ENCODE results near the gene UACA.

The UACA gene

DNA sequence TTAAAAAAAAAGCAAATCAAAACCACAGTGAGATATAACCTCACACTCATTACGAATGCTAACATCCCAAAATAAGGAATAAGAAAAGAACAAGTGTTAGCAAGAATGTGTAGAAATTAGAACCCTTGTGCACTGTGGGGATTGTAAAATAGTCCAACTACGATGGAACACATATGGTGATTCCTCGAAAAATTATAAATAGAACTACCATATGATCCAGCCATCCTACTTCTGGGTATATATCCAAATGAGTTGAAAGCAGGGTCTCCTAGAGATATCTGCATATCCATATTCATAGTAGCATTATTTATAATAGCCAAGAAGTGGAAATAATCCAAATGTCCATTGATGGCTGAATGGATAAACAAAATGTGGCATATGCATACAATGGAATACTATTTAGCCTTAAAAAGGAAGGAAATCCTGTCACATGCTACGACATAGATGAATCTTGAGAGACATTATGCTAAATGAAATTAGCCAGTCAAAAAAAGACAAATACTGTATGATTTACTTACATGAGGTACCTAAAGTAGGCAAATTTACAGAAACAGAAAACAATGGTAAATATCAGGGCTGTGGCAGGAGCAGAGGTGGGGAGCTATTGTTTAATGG lies 55.6 kb downstream of the UACA start:
- TF ChIP-seq POLR2AphosphoS5 (IDR thresholded peaks at IDR 0.05; ENCODE audit: low read depth): no peak
- TF ChIP-seq, protein P1, sequence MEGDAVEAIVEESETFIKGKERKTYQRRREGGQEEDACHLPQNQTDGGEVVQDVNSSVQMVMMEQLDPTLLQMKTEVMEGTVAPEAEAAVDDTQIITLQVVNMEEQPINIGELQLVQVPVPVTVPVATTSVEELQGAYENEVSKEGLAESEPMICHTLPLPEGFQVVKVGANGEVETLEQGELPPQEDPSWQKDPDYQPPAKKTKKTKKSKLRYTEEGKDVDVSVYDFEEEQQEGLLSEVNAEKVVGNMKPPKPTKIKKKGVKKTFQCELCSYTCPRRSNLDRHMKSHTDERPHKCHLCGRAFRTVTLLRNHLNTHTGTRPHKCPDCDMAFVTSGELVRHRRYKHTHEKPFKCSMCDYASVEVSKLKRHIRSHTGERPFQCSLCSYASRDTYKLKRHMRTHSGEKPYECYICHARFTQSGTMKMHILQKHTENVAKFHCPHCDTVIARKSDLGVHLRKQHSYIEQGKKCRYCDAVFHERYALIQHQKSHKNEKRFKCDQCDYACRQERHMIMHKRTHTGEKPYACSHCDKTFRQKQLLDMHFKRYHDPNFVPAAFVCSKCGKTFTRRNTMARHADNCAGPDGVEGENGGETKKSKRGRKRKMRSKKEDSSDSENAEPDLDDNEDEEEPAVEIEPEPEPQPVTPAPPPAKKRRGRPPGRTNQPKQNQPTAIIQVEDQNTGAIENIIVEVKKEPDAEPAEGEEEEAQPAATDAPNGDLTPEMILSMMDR (IDR thresholded peaks at IDR 0.05; ENCODE audit: insufficient read depth, low read length): no peak
- TF ChIP-seq, protein P2, sequence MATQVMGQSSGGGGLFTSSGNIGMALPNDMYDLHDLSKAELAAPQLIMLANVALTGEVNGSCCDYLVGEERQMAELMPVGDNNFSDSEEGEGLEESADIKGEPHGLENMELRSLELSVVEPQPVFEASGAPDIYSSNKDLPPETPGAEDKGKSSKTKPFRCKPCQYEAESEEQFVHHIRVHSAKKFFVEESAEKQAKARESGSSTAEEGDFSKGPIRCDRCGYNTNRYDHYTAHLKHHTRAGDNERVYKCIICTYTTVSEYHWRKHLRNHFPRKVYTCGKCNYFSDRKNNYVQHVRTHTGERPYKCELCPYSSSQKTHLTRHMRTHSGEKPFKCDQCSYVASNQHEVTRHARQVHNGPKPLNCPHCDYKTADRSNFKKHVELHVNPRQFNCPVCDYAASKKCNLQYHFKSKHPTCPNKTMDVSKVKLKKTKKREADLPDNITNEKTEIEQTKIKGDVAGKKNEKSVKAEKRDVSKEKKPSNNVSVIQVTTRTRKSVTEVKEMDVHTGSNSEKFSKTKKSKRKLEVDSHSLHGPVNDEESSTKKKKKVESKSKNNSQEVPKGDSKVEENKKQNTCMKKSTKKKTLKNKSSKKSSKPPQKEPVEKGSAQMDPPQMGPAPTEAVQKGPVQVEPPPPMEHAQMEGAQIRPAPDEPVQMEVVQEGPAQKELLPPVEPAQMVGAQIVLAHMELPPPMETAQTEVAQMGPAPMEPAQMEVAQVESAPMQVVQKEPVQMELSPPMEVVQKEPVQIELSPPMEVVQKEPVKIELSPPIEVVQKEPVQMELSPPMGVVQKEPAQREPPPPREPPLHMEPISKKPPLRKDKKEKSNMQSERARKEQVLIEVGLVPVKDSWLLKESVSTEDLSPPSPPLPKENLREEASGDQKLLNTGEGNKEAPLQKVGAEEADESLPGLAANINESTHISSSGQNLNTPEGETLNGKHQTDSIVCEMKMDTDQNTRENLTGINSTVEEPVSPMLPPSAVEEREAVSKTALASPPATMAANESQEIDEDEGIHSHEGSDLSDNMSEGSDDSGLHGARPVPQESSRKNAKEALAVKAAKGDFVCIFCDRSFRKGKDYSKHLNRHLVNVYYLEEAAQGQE (IDR thresholded peaks at IDR 0.05; ENCODE audit: insufficient replicate concordance, low read depth): no peak
- TF ChIP-seq SPI1 (IDR thresholded peaks at IDR 0.05; ENCODE audit: borderline replicate concordance, low read depth): no peak
- TF ChIP-seq GABPA (IDR thresholded peaks at IDR 0.05; ENCODE audit: low read depth): no peak
- Histone ChIP-seq H3K4me3 (replicated peaks; ENCODE audit: insufficient read depth, low read length) (no peak overlapping the region), H3K27me3 (ENCODE audit: insufficient read depth, poor library complexity, severe bottlenecking) (no peaks in the 10 kb centered on the region), H3K27ac (replicated peaks) (no peak overlapping the region)
- no peak for DNase-seq (ENCODE audit: low read depth in 1 of 2, low spot score in 1 of 2)

DNA sequence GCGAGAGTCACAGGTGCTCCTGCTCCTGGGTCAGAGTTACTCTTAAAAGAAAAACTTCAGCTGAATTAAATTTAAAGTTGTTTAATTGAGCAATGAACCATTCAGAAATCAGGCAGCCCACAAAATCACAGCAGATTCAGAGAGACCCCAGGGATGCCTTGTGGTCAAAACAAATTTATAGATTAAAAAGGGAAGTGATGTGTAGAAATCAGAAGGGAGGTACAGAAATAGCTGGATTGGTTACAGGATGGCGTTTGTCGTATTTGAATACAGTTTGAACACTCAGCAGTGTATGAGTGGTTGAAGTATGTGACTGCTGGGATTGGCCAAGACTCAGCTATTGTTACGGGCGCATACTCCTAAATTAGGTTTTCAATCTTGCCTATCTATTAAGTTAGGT lies 58.6 kb downstream of the UACA start:
- DNase-seq (ENCODE audit: low read depth in 1 of 2, low spot score in 1 of 2): no peak
- Histone ChIP-seq H3K4me3 (replicated peaks; ENCODE audit: insufficient read depth, low read length) (no peak overlapping the region), H3K27ac (replicated peaks) (no peak overlapping the region), H3K27me3 (ENCODE audit: insufficient read depth, poor library complexity, severe bottlenecking) (no peaks in the 10 kb centered on the region)
- TF ChIP-seq POLR2AphosphoS5 (IDR thresholded peaks at IDR 0.05; ENCODE audit: low read depth) (no peak), SPI1 (IDR thresholded peaks at IDR 0.05; ENCODE audit: borderline replicate concordance, low read depth) (peak; percentile 41)
- TF ChIP-seq, protein P1 (IDR thresholded peaks at IDR 0.05; ENCODE audit: insufficient read depth, low read length): no peak
- TF ChIP-seq, protein P2 (IDR thresholded peaks at IDR 0.05; ENCODE audit: insufficient replicate concordance, low read depth): no peak

DNA sequence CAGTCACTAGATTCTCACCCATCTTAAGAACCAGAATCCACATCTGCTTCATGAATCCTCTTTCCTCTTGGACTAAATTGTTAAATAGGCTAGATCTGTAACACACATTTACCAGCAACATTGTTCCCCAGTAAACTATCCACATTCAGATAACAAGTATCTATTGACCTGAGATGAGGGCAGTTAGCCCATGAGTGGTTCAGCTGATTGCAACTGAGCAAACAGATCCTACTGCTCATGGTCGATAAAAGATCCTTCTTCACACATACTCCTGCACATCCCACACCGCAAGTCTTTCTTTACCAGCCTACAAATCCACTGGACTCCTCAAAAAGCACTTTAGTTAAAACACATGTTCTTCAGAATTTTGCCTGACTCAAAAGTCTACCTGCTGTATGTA lies 59.2 kb downstream of the UACA start:
- no peak overlapping the region for H3K4me3 ChIP-seq (replicated peaks; ENCODE audit: insufficient read depth, low read length)
- no peak overlapping the region for H3K27ac ChIP-seq (replicated peaks)
- no peaks in the 10 kb centered on the region for H3K27me3 ChIP-seq (ENCODE audit: insufficient read depth, poor library complexity, severe bottlenecking)
- TF ChIP-seq GABPA (IDR thresholded peaks at IDR 0.05; ENCODE audit: low read depth) (no peak), POLR2AphosphoS5 (IDR thresholded peaks at IDR 0.05; ENCODE audit: low read depth) (no peak), SPI1 (IDR thresholded peaks at IDR 0.05; ENCODE audit: borderline replicate concordance, low read depth) (no peak)
- TF ChIP-seq, protein P1 (IDR thresholded peaks at IDR 0.05; ENCODE audit: insufficient read depth, low read length): no peak
- TF ChIP-seq, protein P2 (IDR thresholded peaks at IDR 0.05; ENCODE audit: insufficient replicate concordance, low read depth): no peak
- no peak for DNase-seq (ENCODE audit: low read depth in 1 of 2, low spot score in 1 of 2)
